HG03442 (cell line): ENCODE measurements around the gene KDM1B.
"Not testable (repeated sequence)": the region's sequence is repeated elsewhere in the genome, so short reads cannot be mapped to it uniquely, and the experiment has no call there.

Experiments
- ATAC-seq: cut with Tn5 transposase; IDR thresholded peaks from one replicate; pipeline ENCODE4 v1.9.1; 2021; ENCODE audit warnings: mild to moderate bottlenecking, moderate library complexity; ENCODE audit not compliant: unreplicated experiment

The KDM1B gene

DNA sequence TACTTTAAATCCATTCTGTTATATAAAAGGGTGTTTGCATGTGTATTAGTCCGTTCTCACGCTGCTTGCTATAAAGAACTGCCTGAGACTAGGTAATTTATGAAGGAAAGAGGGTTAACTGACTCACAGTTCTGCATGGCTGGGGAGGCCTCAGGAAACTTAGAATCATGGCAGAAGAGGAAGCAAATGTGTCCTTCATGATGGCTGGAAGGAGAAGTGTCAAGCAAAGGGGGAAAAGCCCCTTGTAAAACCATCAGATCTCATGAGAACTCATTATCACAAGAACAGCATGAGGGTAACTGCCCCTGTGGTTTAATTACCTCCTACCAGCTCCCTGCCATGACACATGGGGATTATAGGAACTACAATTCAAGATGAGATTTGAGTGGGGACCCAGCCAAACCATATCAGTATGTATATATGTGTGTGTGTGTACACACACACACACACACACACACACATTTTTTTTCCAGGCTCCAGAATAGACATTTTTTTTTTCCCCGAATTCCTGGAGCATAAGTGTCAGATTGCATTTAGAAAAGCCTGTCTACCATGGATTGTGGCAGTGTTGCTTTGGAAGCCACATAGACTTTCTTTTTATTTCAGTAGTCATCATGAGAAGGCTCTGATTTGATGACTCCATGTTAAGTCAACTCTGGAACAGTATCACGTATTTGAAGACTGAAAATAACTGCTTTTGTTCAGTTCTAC is 31.5 kb downstream of the KDM1B start:
- ATAC-seq: no peak

DNA sequence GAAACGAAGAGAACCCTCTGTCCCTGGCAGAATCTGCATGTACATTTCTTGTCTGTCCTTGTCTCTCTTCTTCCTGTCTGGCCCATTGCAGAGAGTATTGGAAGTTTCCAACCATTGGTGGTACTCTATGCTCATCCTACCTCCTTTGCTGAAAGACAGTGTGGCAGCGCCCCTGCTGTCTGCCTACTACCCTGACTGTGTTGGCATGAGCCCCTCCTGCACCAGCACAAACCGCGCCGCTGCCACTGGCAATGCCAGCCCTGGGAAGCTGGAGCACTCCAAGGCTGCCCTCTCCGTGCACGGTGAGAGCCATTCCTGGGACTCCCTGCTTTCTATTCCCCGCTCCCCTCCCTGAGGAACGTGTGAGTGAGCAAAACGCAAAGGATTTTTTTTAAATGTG is 32.5 kb downstream of the KDM1B start:
- ATAC-seq: no peak

DNA sequence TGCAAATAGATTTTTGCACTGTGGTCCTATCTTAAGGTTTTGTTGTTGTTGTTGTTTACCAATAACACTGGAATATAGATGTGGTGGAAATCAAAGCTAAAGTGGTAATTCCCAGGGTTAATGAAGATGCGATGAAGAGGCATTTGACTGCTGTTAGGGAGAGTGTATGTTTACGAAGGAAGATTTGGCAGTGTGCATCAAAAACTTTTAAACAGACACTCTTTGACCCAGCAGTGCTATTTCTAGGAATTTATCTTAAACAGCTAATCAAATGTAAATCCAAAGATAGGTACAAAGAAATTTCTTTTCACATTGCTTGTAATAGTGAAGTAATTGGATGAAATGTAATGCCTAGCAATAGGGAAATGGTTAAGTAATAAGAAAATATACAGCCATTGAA is 34.0 kb downstream of the KDM1B start:
- ATAC-seq: no peak

DNA sequence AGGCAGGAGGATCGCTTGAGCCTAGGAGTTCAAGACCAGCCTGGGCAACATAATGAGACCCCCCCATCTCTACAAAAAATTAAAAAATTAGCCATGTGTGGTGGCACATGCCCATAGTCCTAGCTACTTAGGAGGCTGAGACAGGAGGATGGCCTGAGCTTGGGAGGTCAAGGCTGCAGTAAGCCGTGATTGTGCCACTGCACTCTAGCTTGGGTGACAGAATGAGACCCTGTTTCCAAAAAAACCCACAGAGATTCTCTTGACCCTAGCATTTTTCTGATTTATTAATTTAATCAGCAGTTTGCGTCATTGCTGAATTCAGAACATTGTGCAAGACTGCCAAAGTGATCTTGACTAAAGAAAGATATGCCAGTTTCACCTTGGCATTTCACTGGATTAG is 36.8 kb downstream of the KDM1B start:
- ATAC-seq: no peak

DNA sequence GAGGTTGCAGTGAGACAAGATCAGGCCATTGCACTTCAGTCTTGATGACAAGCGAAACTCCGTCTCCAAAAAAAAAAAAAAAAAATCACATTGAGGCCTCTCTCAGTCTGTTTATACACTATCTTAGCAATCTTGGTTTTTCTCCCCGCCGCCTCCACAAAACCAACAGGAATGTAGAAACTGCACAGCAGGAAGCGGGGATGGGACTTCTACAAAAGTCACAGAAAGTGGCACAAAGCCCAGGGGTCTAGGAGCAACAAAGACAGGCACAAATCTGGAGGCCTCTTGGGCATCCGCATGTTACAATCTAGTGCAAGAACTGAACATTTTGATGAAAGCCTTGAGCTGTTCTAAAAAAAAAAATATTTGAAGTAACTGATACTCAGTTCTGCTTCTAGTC is 48.6 kb downstream of the KDM1B start:
- ATAC-seq: no peak

DNA sequence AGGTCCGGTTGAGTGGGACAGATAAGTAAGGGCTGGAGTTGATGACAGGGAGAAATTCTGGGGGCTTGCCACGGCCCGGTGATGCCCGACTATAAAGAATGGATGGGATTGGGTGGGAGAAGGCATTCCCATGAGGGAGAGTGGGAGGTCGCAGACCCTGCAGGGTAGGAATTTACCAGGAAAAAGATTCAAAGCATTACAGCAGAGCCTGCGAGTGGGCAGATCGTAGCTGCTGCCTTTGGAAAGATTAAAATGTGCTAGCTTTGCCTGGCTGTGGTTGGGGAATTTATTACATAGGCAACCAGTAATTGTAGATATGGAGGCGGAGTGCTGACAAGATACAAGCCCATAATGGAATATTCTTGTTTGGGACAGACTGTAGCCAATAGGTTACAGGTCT is 49.5 kb downstream of the KDM1B start:
- ATAC-seq: no peak

DNA sequence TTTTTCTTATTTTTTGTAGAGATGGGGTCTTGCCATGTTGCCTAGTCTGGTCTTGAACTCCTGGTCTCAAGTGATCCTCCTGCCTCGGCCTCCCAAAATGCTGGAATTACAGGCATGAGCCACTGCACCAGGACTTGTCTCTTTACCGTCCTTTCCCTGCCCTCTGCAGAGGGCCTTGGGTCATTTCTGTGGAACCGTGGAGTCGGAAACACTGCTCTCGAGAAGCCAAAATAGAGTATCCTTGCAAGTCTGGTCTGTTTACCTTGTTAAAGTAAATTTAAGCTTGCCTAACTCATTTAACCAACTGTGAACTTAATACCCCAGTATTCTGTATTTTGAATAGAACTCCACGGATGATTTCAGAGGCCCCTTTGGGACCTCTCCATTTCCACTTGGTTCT is 51.4 kb downstream of the KDM1B start:
- no peak for ATAC-seq

DNA sequence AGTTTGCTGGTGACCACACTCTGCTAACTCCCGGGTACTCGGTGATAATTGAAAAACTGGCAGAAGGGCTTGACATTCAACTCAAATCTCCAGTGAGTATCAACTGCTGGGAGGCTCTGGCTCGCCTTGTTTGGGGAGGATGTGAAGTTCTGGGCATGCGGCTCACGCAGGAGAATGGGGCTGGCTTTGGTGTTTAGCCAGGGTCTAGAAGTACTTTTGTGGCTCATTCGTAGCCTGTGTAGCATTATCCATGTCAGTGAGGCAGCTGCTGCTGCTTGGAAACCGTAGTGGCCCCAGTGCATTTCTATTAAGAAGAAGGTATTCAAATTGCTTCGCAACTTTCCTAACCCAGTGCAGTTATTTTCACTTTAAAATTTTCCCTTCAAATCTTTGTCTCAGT is 52.2 kb downstream of the KDM1B start:
- ATAC-seq: no peak

DNA sequence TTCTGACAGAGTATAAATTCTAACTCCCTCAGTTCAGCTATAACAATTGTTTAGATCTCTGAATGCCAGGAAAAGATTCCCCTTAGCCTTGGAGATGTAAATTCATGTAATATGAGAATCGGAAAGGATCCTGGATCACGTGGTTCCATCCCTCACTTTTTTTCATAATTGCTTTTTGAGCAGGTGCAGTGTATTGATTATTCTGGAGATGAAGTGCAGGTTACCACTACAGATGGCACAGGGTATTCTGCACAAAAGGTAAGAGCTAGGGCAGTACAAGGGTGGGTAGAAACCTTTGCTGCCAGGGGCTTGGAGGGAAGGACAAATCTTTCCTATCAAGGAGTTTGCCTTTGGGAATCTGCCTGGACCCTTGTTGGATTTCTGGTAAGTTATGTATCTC is 52.7 kb downstream of the KDM1B start:
- no peak for ATAC-seq

DNA sequence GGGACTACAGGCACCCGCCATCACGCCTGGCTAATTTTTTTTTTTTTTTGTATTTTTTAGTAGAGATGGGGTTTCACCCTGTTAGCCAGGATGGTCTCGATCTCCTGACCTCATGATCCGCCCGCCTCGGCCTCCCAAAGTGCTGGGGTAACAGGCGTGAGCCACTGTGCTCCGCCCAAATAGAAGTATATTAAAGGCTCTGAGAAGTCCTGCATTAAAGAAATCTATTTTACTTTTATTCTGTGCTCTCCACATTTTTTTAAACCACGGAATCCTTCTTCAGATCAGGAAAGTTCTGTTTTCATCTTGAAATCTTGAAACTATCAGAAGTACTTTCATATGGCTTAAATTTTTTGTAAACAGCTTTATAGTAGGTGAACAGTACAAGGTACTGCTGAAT is 53.6 kb downstream of the KDM1B start:
- ATAC-seq: not testable (repeated sequence)

DNA sequence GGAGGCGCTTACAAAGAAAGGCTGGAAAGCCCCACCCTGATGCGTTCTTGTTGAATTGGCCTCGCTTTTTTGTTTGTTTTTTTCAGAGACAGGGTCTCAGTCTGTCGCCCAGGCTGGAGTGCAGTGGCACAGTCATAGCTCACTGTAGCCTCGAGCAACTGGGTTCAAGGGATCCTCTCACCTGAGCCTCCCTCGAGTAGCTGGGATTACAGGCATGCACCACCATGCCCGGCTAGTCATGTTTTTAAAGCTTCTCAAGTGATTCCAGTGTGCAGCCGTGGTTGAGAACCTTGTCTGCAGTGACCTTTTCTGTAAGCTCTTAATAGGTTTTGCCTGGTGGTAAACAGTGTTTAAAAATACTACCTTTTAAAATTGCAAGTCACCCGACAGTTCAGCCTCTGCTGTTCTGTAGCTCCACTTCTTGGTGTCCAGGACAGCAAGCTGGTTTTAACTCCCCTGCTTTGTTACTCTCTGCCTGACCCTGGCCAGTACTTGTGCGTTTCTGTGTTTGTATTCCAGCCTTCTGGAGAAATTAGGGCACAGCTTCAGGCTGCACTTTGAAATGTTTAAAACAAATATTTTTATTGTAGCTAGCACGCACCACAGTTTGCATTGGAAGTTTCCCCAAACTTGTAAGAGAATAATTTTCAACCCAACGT is 54.4 kb downstream of the KDM1B start:
- no peak for ATAC-seq

DNA sequence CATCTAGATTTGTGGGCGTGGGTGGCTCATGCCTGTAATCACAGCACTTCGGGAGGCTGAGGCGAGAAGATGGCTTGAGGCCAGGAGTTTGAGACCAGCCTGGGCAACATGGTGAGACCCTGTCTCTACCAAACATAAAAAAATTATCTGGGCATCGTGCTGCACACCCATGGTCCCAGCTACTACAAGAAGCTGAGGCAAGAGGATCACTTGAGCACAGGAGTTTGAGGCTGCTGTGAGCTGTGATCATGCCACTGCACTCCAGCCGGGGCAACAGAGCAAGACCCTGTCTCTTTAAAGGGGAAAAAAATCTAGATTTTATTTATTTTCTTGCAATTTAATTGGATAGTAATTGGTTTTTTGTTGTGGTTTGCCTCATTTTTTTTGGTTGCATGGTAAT is 55.5 kb downstream of the KDM1B start:
- no peak for ATAC-seq

DNA sequence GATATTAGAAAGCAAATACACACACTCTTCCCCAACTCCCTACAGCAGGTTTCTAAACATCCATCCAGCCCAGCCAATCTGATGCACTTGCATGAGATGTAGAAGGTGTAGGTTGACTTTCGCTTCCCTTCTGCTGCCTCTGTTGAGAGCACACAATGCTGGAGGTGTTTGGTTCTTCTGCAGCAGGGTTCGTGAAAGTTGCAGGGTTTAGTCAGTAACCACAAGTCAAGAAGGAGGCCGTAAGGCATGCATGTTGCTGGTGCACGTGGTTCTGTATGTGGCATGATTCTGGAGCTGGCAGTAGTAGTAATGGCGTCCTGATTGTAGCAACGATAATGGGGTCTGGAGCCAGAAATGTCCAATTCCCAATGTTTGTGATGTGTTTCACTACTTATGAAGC is 56.1 kb downstream of the KDM1B start:
- ATAC-seq: peak; percentile 93

DNA sequence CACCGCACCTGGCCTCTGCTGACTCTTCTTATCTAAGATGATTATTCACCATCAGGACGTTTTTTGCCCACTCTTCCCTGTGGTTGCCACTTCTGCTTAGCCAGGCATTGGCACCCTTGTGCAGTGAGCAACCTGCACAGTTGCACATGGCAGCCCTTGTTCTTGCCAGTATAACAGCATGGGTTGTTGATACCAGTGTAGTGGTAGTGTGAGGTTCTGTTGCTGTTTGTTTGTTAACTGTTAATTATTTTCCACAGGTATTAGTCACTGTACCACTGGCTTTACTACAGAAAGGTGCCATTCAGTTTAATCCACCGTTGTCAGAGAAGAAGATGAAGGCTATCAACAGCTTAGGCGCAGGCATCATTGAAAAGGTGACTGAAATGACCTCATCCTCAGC is 57.0 kb downstream of the KDM1B start:
- no peak for ATAC-seq

DNA sequence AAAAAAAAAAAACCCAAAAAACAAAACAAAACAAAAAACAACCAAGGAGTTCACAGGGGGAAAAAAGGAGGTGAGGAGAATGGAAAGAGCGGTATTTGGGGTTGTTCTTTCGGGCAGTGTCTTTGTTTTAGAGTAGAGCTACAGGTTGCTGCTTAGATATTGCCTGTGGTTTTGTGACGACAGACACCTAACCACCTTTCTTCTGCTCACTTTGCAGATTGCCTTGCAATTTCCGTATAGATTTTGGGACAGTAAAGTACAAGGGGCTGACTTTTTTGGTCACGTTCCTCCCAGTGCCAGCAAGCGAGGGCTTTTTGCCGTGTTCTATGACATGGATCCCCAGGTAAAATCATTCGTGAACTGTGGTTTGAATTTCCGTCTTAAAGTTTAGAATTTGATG is 58.2 kb downstream of the KDM1B start:
- ATAC-seq: no peak

DNA sequence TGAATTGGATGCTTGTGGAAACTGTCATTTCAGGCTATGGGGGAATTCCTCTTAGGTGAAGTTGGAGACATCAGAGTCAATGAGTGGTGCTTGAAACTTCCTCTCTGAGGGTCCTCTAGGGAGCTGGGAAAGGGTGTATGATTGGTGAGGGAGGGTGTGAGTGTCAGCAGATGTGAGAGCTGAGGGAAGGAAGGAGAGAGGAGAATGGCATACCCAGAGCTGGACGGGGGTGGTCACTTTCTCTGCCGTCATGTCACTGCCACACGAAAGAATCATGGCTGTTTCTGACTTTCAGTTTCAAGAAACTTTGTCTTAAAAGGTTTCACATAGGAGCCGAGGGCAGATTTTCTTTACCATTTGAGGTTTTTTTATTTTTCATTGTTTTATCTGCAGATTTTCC is 58.8 kb downstream of the KDM1B start:
- ATAC-seq: no peak

DNA sequence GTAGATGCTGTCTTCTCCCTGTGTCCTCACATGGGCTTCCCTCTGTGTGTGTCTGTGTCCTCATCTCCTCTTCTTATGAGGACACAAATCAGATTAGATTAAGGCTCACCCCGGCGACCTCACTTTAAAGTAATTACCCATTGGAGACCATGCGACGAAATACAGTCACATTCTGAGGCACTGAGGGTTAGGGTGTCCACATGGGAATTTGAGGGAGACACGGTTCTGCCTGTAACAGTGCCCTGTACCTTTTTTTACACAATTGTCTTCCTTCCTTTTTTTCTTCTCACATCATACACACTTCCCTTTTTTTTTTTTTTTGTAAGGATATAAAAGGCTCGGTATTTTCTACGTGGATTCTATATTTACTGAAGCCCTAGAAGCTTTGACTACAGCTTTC is 60.2 kb downstream of the KDM1B start:
- ATAC-seq: no peak

DNA sequence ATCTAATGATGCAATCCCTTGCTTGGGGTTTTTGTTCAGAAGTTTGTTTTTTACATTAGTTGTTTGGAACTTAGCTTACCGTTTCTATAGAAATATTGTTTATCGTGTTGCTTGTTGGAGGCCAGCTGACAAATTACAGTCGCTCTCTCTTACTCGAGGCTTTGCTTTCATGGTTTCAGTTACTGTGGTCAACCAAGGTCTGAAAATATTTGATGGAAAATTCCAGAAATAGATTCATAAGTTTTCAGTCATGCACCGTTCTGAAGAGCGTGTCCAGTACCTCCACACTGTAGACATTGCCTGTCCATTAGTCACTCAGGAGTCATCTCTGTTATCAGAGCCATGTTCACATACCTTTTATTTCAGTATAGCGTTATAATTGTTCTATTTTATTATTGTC is 61.2 kb downstream of the KDM1B start:
- ATAC-seq: peak; percentile 36

DNA sequence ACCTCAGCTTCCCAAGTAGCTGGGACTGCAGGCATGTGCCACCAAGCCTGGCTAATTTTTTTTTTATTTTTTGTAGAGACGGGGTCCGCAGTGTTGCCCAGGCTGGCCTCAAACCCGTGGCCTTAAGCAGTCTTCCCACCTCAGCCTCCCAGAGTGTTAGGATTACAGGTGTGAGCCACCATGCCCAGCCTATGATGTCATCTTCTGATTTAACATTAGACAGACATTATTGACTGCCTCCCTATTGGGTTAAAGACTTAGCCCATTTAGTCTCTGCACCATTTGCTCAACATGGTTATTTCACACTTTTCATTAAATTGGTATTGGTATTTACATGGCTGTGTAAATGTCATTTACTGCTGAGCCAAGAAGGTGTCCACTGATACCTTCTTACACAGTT is 63.0 kb downstream of the KDM1B start:
- no peak for ATAC-seq

DNA sequence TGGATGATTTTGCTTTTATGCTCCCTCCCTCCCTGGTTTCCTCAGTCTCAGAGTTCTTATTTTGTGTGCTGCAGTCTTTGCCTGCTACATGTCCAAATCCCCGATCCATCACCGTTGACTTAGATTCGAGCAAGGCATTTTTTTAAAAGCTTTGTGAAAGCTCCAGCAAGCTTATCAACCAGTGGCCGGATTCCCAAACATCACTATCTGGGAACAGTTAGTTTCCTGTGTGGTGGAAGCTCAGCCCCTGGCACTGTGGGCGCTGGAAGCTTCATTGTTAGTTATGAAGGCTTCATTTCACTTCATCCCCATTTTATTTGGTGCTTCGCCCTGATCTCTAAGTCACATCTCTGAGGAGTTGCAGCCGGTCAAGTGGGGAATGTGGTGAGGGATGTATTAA is 64.4 kb downstream of the KDM1B start:
- no peak for ATAC-seq

DNA sequence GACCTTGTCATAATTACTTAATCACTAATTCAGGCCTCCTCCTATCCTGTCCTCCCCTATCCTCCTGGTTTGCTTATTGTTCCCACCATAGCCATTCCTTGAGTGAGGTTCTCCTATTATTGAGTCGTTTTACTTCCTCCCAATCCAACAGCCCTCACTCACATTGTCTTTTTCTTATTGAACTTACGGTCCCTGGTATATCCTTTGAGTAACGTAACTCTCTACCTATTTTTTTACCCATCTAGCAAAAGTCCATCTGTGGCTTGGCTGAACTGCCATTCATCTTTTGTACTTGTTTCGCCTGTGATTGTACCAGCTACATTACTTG is 66.0 kb downstream of the KDM1B start:
- no peak for ATAC-seq

DNA sequence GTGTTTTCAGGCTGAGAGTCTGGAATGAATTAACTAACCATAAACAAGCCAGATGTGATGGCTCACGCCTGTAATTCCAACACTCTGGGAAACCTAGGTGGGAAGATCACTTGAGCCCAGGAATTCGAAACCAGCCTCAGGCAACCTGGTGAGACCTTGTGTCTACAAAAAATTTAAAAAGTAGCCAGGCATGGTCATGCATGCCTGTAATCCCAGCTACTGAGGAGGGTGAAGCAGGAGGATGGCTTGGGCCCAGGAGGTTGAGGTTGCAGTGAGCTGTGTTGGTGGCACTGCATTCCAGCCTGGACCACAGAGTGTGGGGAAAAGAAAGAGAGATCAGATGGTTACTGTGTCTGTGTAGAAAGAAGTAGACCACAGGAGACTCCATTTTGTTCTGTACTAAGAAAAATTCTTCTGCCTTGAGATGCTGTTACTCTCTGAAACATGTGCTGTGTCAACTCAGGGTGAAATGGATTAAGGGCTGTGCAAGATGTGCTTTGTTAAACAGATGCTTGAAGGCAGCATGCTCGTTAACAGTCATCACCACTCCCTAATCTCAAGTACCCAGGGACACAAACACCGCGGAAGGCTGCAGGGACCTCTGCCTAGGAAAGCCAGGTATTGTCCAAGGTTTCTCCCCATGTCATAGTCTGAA is 71.4 kb downstream of the KDM1B start:
- ATAC-seq: not testable (repeated sequence)

DNA sequence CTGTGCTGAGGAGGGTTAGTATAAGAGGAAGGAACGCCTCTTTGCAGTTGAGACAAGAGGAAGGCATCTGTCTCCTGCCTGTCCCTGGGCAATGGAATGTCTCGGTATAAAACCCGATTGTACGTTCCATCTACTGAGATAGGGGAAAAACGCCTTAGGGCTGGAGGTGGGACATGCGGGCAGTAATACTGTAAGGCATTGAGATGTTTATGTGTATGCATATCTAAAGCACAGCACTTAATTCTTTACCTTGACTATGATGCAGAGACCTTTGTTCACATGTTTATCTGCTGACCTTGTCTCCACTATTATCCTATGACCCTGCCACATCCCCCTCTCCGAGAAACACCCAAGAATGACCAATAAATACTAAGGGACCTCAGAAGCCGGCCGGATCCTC is 71.9 kb downstream of the KDM1B start:
- not testable (repeated sequence) for ATAC-seq
